ENCODE measurements around the gene AADAC.
"Not testable (repeated sequence)": the region's sequence is repeated elsewhere in the genome, so short reads cannot be mapped to it uniquely, and the experiment has no call there.

AADAC gene

DNA sequence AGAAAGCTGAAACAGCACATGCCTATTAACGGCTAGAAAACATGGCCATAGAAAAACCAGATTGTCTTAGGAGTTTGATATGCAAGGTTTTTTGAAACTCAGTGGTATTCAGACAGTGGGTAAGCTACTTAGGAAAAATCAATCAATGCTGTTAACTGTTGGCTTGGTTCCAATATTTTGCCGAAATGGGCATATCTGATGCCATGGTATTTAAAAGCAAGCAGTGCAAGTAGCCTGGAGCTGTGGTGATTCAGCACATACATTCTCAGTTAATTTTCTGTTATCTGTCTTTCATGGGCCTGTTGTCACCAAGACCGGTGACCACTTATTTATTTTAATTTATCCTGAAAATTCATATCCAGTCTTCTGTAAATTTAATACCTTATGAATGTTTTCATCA lies 42.2 kb downstream of the AADAC start:
- no peak for DNase-seq (ENCODE audit: low read depth, low spot score)

DNA sequence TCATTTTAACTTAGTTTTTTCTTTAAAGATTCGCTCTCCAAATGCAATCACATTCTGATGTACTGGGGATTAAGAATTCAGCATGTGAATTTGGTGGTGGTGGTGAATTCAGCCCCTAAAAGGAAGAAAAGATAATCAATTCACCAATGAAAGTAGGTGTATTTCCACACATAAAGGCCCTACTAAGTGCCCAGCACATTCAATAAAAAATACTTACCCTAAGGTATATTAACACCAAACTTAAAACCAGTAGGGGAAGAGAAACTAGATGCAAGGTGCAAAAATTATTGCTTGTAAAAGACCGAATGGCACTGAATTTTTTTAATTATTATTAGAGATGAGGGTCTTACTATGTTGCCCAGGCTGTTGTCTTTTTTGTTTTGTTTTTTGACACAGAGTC lies 42.7 kb downstream of the AADAC start:
- DNase-seq (ENCODE audit: low read depth, low spot score): no peak

DNA sequence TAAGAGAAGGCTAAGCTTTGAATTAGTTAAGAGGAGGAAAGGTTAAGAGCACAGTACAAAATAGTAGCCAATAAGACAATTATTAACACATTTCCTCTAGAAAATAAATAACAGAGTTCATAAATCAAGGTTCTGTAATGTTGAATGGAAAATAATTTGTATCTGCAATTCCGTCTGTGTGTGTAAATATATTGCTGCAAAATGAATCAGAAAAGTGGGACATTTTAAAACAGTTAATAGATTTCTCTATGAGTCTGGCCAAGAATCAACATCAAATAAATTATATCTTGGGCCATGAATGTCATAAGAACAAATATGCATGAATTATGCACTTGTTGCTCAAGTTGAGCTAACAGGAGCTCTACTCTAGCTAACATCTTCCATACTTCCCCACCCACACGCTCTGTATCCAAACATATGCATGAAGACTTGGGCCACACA lies 45.3 kb downstream of the AADAC start:
- DNase-seq (ENCODE audit: low read depth, low spot score): no peak

DNA sequence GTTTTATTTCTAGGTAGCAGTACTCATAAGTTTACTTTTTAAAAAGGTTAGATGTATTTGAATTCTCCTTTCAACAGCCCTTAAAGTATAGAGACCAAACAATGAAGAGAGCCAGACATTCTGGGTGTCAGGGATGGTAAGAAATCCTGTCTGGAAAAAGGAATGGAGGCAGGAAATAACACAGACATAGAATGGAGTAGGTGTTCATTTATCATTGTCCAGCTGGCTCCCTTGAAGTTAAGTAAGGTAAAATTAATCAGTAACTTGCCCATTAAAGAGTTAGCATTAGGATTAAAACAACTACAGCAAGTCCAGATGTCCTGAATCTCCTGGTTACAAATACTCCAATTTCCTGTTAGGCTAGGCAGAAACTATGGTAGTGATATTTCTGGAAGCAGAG lies 46.0 kb downstream of the AADAC start:
- no peak for DNase-seq (ENCODE audit: low read depth, low spot score)

DNA sequence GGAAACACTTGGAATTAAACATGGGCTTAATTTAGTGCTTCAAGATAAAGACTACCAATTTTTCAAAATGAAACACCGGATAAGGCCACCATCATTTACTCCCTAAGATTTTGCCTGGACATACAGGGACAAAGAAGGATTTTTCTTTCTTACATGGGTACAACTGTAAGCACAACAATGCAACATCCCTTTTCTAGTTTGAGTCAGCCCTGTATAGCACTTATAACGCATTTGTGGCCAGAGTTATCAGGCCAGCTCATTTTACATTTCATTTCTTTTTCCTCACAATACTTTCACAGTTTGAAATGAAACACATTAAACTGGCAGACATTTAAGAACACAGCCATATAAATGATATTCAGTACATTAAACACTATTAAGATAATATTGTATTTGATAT lies 49.7 kb downstream of the AADAC start:
- DNase-seq (ENCODE audit: low read depth, low spot score): no peak

DNA sequence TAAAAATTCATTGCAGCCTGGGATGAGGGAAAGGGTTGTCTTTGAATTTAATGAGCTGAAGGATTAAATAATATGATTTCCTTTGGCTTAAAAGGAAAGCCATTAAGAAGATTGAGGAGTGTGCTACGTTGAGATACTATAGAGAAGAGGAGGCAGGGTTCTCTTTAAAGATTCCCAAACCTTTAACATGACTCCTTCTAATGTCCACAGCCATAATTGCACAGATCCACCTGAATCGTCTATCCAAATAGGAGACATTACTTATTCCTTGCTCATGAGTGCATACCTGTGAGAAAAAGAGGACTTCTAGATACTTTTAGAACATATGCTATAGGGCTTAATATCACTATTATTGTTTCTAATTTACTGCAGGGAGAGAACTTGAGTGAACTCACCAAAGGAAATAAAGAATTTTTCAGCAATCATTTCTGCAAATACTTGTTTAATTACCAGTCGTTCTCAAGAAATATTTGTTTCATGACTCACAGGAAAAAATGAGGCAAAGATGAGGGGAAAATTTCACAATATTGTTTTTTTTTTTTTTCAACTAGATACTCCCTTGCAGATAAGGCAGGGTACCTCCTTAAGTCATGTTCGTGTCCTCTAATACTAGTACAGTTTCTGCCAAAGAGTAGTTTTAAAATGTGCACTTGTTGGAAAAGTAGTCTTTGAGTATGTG lies 50.6 kb downstream of the AADAC start:
- DNase-seq (ENCODE audit: low read depth, low spot score): no peak

DNA sequence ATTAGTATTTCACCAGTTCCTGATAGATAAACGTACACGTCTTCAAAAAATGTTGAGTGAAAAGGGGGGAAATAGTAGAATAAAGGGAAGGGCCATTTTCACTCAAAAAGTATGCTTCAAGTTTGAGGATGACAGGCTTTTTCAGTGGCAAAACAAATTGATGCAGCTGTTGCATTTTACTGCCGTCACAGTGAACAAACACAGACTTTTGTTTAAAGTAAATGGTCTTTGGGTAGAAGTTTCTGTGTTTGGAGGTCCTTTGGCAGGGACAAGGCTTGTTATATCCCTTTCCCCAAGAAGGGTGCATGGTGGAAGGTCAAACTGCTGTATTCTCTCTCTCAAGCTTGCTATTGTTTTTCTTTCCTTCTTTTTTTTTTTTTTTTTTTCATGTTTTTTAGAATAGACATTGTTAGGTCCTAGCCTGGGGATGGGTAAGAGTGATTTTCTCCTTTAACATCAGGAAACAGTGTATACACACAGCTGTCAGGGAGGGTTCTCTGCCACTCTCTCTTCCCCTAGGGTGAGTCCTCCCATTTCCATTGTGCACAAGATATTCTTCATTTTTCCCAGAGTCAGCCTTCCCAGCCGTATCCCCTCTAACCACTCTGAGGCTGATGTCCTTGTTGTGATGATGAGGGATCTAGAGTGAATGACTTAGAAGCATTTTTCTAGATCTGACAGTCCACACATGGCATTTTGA lies 52.9 kb downstream of the AADAC start:
- no peak for DNase-seq (ENCODE audit: low read depth, low spot score)

DNA sequence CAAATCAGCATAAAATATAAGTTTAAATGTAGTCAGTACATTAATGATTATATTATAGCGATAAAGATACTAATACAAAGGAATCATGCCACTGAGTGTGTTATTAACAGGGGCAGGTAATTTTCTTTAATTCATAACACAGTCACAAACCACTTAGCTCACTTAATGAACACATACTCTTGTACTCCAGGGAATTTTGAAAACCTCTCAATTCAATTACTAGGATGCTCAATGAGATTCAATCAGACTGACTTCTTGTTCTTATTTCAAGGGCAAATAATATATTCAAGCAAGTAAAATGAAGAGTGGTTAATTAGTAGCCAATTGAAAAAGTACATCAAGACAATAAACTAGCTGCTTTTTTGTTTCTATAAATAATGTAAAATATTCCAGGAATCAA lies 53.8 kb downstream of the AADAC start:
- no peak for DNase-seq (ENCODE audit: low read depth, low spot score)

DNA sequence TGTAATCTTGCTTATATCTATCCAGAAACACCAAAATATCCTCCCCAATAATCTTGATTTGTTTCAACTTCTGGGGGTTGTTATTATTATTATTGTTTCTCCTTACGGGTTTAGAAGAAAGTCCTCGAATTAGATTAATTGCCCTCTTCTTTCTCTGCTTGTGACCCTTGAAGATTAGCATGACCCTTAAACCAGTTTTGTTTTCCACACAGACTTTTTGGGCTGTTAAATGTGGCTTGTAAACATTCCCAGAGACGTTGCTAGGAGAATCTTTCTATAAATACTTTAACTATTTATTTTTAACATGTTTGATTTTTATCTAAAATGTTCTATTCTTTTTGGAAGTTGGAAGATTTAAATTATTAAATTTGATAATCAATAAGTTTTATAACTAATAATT lies 55.3 kb downstream of the AADAC start:
- DNase-seq (ENCODE audit: low read depth, low spot score): no peak

DNA sequence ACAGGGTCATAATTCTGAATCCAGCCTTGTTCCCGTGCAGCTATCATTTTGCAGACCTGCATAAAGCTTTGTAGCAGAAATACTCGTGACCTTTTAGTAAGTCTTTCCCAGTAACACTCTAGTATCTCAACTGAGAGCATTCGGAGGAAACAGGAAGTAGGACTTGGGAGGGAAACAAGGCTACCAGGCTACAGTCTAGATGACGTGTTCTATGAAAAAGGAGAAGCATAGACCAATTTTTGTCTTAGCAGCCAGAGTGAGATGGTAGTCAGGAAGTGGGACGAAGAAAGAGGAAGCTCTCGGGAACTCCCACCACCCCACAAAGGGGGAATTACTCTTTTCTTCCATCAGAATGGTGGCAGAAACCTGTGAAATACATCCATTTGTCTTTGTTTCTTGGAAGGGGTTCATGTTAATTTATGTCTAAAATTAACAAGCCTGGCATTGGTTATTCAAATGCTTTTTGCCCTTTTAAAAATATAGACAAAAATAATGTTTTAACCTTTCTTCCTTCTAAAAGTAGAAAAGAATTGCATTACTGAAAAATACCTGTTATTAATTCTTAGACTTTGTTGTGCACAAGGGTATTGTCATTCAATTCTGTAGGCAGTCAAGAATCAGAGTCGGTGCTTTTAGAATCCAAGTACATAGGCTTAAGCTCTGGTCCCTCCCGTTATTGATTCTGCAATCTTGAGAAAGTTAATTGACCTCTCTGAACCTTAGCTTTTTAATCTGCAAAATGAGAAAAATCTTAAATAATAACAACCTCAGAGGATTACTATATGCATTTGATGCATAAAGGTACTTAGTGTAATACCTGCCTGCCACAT lies 57.9 kb downstream of the AADAC start:
- DNase-seq (ENCODE audit: low read depth, low spot score): no peak

DNA sequence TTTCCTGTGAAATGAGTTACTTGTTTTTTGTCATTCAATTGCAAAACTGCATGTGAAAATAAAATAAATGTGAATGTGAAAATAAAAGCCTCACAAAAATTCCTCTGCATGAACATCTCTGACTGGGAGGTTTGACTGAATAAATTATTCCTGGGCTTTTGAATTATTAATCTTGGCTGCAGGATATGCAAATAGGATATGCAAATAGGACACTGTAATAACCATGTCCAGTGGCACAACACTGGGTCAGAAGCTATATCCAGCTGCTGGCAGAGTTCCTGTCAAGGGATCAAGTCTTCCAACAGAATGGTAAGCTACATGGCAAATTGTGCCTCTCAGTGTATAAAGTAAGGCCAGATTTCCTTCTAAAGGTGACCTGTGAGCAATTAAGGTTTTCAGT lies 59.5 kb downstream of the AADAC start, which contains the start of gene SUCNR1:
Gene SUCNR1 (plus strand): TSS at position 246 of the 400 bp plus-strand sequence. CDS start 6,250 bp downstream, outside the sequence.
- no peak for DNase-seq (ENCODE audit: low read depth, low spot score)

DNA sequence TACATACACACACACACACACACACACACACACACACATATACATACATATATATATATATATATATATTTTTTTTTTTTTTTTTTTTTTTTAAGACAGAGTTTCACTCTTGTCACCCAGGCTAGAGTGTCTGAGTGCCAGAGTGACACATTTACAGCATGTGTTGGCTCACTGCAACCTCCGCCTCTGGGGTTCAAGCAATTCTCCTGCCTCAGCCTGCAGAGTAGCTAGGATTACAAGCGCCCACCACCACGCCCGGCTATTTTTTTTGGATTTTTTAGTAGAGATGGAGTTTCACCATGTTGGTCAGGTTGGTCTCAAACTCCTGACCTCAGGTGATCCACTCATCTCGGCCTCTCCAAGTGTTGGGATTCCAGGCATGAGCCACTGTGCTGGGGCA lies 60.2 kb downstream of the AADAC start:
- not testable (repeated sequence) for DNase-seq (ENCODE audit: low read depth, low spot score)

DNA sequence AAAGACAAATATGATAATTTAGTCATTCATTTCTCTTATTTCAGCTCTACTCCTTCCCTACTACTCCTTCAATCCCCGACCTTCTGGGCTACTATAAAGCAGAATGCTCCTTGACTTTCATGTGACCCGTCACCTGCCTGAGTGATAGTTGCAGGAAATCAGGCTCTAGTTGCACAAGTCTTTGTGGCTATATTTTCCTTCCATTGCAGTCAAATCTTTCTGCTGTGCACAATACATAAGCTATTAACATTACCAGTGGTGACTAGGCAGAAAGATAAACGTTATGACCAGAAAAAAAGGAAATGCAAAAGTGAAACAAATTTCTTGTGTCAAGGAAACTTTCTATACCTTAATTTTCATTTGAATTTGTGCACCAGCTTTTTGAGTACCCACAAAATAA lies 61.8 kb downstream of the AADAC start:
- no peak for DNase-seq (ENCODE audit: low read depth, low spot score)

DNA sequence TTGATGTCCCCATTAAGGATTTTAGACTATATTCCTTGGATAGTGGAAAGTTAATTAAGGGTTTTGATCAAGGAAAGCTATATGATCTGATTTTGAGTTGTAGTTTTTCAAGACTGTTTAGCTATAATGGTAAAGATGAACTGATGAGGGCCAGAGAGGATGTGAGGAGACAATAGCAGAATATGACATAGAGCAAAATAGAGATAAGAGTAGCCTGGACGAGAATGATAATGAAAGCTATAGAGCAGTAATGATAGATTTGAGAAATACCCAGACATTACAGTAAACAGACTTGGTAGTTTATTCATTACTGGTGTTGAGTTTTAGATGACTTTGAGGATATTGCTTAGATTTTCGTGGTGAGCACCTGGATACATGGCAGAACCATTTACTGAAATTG lies 63.4 kb downstream of the AADAC start:
- DNase-seq (ENCODE audit: low read depth, low spot score): no peak

All from ELF-1 (cell line).